HEK293 (cell line): ENCODE results near the gene MCM3AP.

Experiments
- CTCF ChIA-PET: fragments of 350-600 bp; formaldehyde crosslinking; extraction: SDS; loops from one replicate; lab custom pipeline; 2021; ENCODE audit warnings: antibody characterized with exemption; lab: Yijun Ruan, JAX
- POLR2A ChIA-PET: fragments of 300-600 bp; formaldehyde crosslinking; extraction: SDS; loops from one replicate; lab custom pipeline; 2020; ENCODE audit warnings: antibody characterized with exemption, inconsistent platforms; lab: Yijun Ruan, JAX
- H3K27ac ChIP-seq: fragments of 200-500 bp; sonication (Bioruptor generic); 2 replicates; pipeline ENCODE4 v1.5.1; 2014; ENCODE audit warnings: low read depth, low read length, control low read depth, inconsistent platforms; ENCODE audit errors: extremely low read depth
- H3K36me3 ChIP-seq, 2 experiments: fragments of 200-500 bp in 1 of 2; sonication (Bioruptor generic) in 1 of 2; 1 replicate in 1 of 2; 2 replicates in 1 of 2; pipeline ENCODE4 v1.5.1; 2014 to 2017; ENCODE audit warnings: inconsistent platforms in 2 of 2, low read length in 2 of 2; ENCODE audit not compliant: control insufficient read depth in 2 of 2, insufficient read depth in 1 of 2
- H3K4me1 ChIP-seq: fragments of 200-500 bp; sonication (Bioruptor generic); 2 replicates; pipeline ENCODE4 v1.5.1; 2014; ENCODE audit warnings: mild to moderate bottlenecking, low read length, inconsistent platforms; ENCODE audit not compliant: control insufficient read depth, insufficient read depth
- H3K4me3 ChIP-seq: 2 replicates; pipeline ENCODE4 v1.5.1; 2011; ENCODE audit warnings: low read depth, mild to moderate bottlenecking, control low read depth, low read length, moderate library complexity
- H3K9me3 ChIP-seq: fragments of 200-500 bp; sonication (Bioruptor generic); 2 replicates; pipeline ENCODE4 v1.5.1; 2014; ENCODE audit warnings: low read depth, low read length, inconsistent platforms; ENCODE audit not compliant: control insufficient read depth, insufficient read depth
- EGR2 ChIP-seq: fragments of 450-650 bp; formaldehyde crosslinking; IDR thresholded peaks from 2 replicates; pipeline ENCODE4 v1.5.1; 2016; ENCODE audit warnings: low read depth, missing biosample characterization, missing genetic modification characterization
- SP2 ChIP-seq: fragments of 450-650 bp; formaldehyde crosslinking; IDR thresholded peaks from 2 replicates; pipeline ENCODE4 v1.5.1; 2016; ENCODE audit warnings: missing biosample characterization, missing genetic modification characterization
- SP7 ChIP-seq: fragments of 450-650 bp; formaldehyde crosslinking; IDR thresholded peaks from 2 replicates; pipeline ENCODE4 v1.5.1; 2016; ENCODE audit warnings: missing biosample characterization, missing genetic modification characterization
- WT1 ChIP-seq: fragments of 450-650 bp; formaldehyde crosslinking; IDR thresholded peaks from 2 replicates; pipeline ENCODE4 v1.5.1; 2016; ENCODE audit warnings: missing biosample characterization, missing genetic modification characterization
- ZBTB7A ChIP-seq: fragments of 450-650 bp; formaldehyde crosslinking; IDR thresholded peaks from 2 replicates; pipeline ENCODE4 v1.5.1; 2016; ENCODE audit warnings: low read depth, missing biosample characterization, missing genetic modification characterization
- ZFHX2 ChIP-seq: fragments of 450-650 bp; formaldehyde crosslinking; conservative IDR thresholded peaks from 2 replicates; pipeline ENCODE4 v1.5.1; 2016; ENCODE audit warnings: missing biosample characterization, missing genetic modification characterization
- ZNF10 ChIP-seq: fragments of 450-650 bp; formaldehyde crosslinking; IDR thresholded peaks from 2 replicates; pipeline ENCODE4 v1.5.1; 2017; ENCODE audit warnings: missing biosample characterization, missing genetic modification characterization
- ZNF24 ChIP-seq: fragments of 450-650 bp; formaldehyde crosslinking; IDR thresholded peaks from 2 replicates; pipeline ENCODE4 v1.5.1; 2016; ENCODE audit warnings: missing biosample characterization, missing genetic modification characterization
- ZNF324 ChIP-seq: fragments of 450-650 bp; formaldehyde crosslinking; IDR thresholded peaks from 2 replicates; pipeline ENCODE4 v1.5.1; 2016; ENCODE audit warnings: missing biosample characterization, missing genetic modification characterization
- ZNF394 ChIP-seq: fragments of 450-650 bp; formaldehyde crosslinking; IDR thresholded peaks from 2 replicates; pipeline ENCODE4 v1.5.1; 2016; ENCODE audit warnings: missing biosample characterization, missing genetic modification characterization, mild to moderate bottlenecking, moderate library complexity, borderline replicate concordance
- ZNF398 ChIP-seq: fragments of 450-650 bp; formaldehyde crosslinking; IDR thresholded peaks from 2 replicates; pipeline ENCODE4 v1.5.1; 2017; ENCODE audit warnings: missing biosample characterization, missing genetic modification characterization
- ZNF518A ChIP-seq: fragments of 450-650 bp; formaldehyde crosslinking; conservative IDR thresholded peaks from 2 replicates; pipeline ENCODE4 v1.5.1; 2016; ENCODE audit warnings: low read depth, missing biosample characterization, missing genetic modification characterization
- ZNF529 ChIP-seq: fragments of 450-650 bp; formaldehyde crosslinking; IDR thresholded peaks from 2 replicates; pipeline ENCODE4 v1.5.1; 2017; ENCODE audit warnings: missing genetic modification characterization, missing biosample characterization; ENCODE audit not compliant: insufficient replicate concordance
- ZNF600 ChIP-seq: fragments of 450-650 bp; formaldehyde crosslinking; IDR thresholded peaks from 2 replicates; pipeline ENCODE4 v1.5.1; 2016; ENCODE audit warnings: missing biosample characterization, missing genetic modification characterization
- ZNF629 ChIP-seq: fragments of 450-650 bp; formaldehyde crosslinking; IDR thresholded peaks from 2 replicates; pipeline ENCODE4 v1.5.1; 2017; ENCODE audit warnings: missing biosample characterization, missing genetic modification characterization
- ZNF704 ChIP-seq: fragments of 450-650 bp; formaldehyde crosslinking; IDR thresholded peaks from 2 replicates; pipeline ENCODE4 v1.5.1; 2016; ENCODE audit warnings: missing biosample characterization, missing genetic modification characterization
- ZNF843 ChIP-seq: fragments of 450-650 bp; formaldehyde crosslinking; IDR thresholded peaks from 2 replicates; pipeline ENCODE4 v1.5.1; 2016; ENCODE audit warnings: missing biosample characterization, missing genetic modification characterization
- ZSCAN16 ChIP-seq: fragments of 450-650 bp; formaldehyde crosslinking; IDR thresholded peaks from 2 replicates; pipeline ENCODE4 v1.5.1; 2016; ENCODE audit warnings: missing biosample characterization, missing genetic modification characterization
- ZSCAN23 ChIP-seq: fragments of 450-650 bp; formaldehyde crosslinking; IDR thresholded peaks from 2 replicates; pipeline ENCODE4 v1.5.1; 2016; ENCODE audit warnings: missing biosample characterization, missing genetic modification characterization
- TF ChIP-seq, protein P1 (sequence below): fragments of 450-650 bp; formaldehyde crosslinking; IDR thresholded peaks from 2 replicates; pipeline ENCODE4 v1.5.1; 2016; ENCODE audit warnings: missing biosample characterization, missing genetic modification characterization

MCM3AP gene

GRCh38 chr21:46191257-46191685, 94.1 kb downstream of the MCM3AP start:
- CTCF ChIA-PET: interaction anchor here (1.5 kb wide), 1 partner anchor 218 kb away, joined by 4 read pairs; no protein-coding TSS in a partner anchor
- no peaks in the 10 kb centered on the region for H3K9me3 ChIP-seq
- peak; percentile 97 for TF ChIP-seq EGR2 (tag by site-specific recombination)
- TF ChIP-seq ZNF843 (tag by site-specific recombination): no peak
- peak; percentile 26; the same call in 1 of the 2 replicates for TF ChIP-seq SP2 (tag by site-specific recombination)
- TF ChIP-seq WT1: no peak
- TF ChIP-seq ZFHX2 (tag by site-specific recombination): peak; percentile 95
- TF ChIP-seq ZBTB7A (tag by site-specific recombination): 0 out of 2 replicates have a peak, but pooled peaks have one; percentile 33
- no peak for TF ChIP-seq ZNF10 (tag by site-specific recombination)
- TF ChIP-seq ZNF600 (tag by site-specific recombination): peak; percentile 97
- TF ChIP-seq ZNF394 (tag by site-specific recombination): peak; percentile 17; the same call in 1 of the 2 replicates
- TF ChIP-seq ZNF518A (tag by site-specific recombination): no peak
- no peak for TF ChIP-seq ZNF24
- TF ChIP-seq, protein P1, sequence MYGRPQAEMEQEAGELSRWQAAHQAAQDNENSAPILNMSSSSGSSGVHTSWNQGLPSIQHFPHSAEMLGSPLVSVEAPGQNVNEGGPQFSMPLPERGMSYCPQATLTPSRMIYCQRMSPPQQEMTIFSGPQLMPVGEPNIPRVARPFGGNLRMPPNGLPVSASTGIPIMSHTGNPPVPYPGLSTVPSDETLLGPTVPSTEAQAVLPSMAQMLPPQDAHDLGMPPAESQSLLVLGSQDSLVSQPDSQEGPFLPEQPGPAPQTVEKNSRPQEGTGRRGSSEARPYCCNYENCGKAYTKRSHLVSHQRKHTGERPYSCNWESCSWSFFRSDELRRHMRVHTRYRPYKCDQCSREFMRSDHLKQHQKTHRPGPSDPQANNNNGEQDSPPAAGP (tag by site-specific recombination): peak; percentile 64
- TF ChIP-seq ZNF629 (tag by site-specific recombination): 0 out of 2 replicates have a peak, but pooled peaks have one; percentile 20
- TF ChIP-seq SP7 (tag by site-specific recombination): peak; percentile 96
- no peak for TF ChIP-seq ZNF529
- TF ChIP-seq ZSCAN23 (tag by site-specific recombination): no peak
- no peak for TF ChIP-seq ZNF398 (tag by site-specific recombination)
- TF ChIP-seq ZNF324 (tag by site-specific recombination): no peak
- no peak for TF ChIP-seq ZSCAN16 (tag by site-specific recombination)
- TF ChIP-seq ZNF704 (tag by site-specific recombination): no peak
- TF ChIP-seq, all 188 proteins: peak for 9
- Histone ChIP-seq H3K36me3 (peaks cover 7 to 48% of the 10 kb centered on the region in 2 experiments; a peak in 1 of 3 replicates), H3K4me1 (peaks cover 9% of the 10 kb centered on the region), H3K4me3 (no peak overlapping the region), H3K27ac (no peak overlapping the region)
- POLR2A ChIA-PET: no interaction called here
